Neural cell (in vitro differentiated cells): ENCODE results near the gene TMEM134. TPM values are rescaled to one million over a fixed set of nuclear protein-coding genes. Genes with fewer than 3 reads are reported as not detected.

Source experiments
- H2AFZ ChIP-seq: fragments of 200-600, 300-800 bp; sonication (generic), shearing (Covaris generic); 2 replicates; pipeline ENCODE4 v1.6.0; 2014; ENCODE audit warnings: low read depth, mild to moderate bottlenecking, antibody characterized with exemption, low read length, moderate library complexity
- H3F3A ChIP-seq: fragments of 200-600 bp; shearing (Covaris generic); 2 replicates; pipeline ENCODE4 v1.6.1; 2016; ENCODE audit warnings: mild to moderate bottlenecking, moderate library complexity, mixed read lengths, antibody characterized with exemption, low read length; ENCODE audit not compliant: insufficient read depth, poor library complexity, severe bottlenecking
- H3K27ac ChIP-seq: fragments of 200-600, 300-800 bp; sonication (generic), shearing (Covaris generic); 2 replicates; pipeline ENCODE4 v1.5.1; 2014; ENCODE audit warnings: mild to moderate bottlenecking, low read length, moderate library complexity
- H3K27me3 ChIP-seq: fragments of 300-800, 200-600 bp; sonication (generic), shearing (Covaris generic); 2 replicates; pipeline ENCODE4 v1.6.0; 2014; ENCODE audit warnings: mild to moderate bottlenecking, low read depth, low read length, moderate library complexity; ENCODE audit not compliant: insufficient read depth
- H3K36me3 ChIP-seq: fragments of 300-800, 200-600 bp; sonication (generic), shearing (Covaris generic); 2 replicates; pipeline ENCODE4 v1.5.1; 2014; ENCODE audit warnings: mild to moderate bottlenecking, antibody characterized with exemption, low read length, moderate library complexity; ENCODE audit not compliant: insufficient read depth
- H3K4me2 ChIP-seq: fragments of 300-800, 200-600 bp; sonication (generic), shearing (Covaris generic); 2 replicates; pipeline ENCODE4 v1.6.0; 2014; ENCODE audit warnings: mild to moderate bottlenecking, low read length
- H3K4me3 ChIP-seq: fragments of 300-800, 200-600 bp; sonication (generic), shearing (Covaris generic); 2 replicates; pipeline ENCODE4 v1.5.1; 2014; ENCODE audit warnings: mild to moderate bottlenecking, low read length, moderate library complexity
- H3K79me2 ChIP-seq: fragments of 200-600 bp; shearing (Covaris generic); replicated peaks from 2 replicates; pipeline ENCODE4 v1.6.0; 2014; ENCODE audit warnings: mild to moderate bottlenecking, low read length, moderate library complexity; ENCODE audit not compliant: insufficient read depth
- H3K9ac ChIP-seq: fragments of 300-800, 200-600 bp; sonication (generic), shearing (Covaris generic); 2 replicates; pipeline ENCODE4 v1.6.1; 2016; ENCODE audit warnings: mild to moderate bottlenecking, low read length, mixed read lengths
- H3K9me2 ChIP-seq: fragments of 200-600 bp; shearing (Covaris generic); 2 replicates; pipeline ENCODE4 v1.6.1; 2016; ENCODE audit warnings: mild to moderate bottlenecking, low read length, mixed read lengths; ENCODE audit not compliant: insufficient read depth
- H3K9me3 ChIP-seq: fragments of 200-600, 300-800 bp; sonication (generic), shearing (Covaris generic); 2 replicates; pipeline ENCODE4 v1.6.1; 2016; ENCODE audit warnings: mild to moderate bottlenecking, mixed run types, low read length, moderate library complexity, mixed read lengths
- H4K20me1 ChIP-seq: fragments of 200-600 bp; shearing (Covaris generic); 2 replicates; pipeline ENCODE4 v1.6.1; 2016; ENCODE audit warnings: mild to moderate bottlenecking, mixed run types; ENCODE audit not compliant: insufficient read depth
- CTCF ChIP-seq: fragments of 450-650 bp; IDR thresholded peaks from 2 replicates; pipeline ENCODE4 v1.5.1; 2014; ENCODE audit warnings: antibody characterized with exemption, mild to moderate bottlenecking, moderate library complexity; ENCODE audit not compliant: poor library complexity, severe bottlenecking
- EP300 ChIP-seq: fragments of 450-650 bp; conservative IDR thresholded peaks from 2 replicates; pipeline ENCODE4 v1.6.1; 2014; ENCODE audit warnings: antibody characterized with exemption, mild to moderate bottlenecking, moderate library complexity; ENCODE audit not compliant: poor library complexity, severe bottlenecking
- EZH2 ChIP-seq: fragments of 200-600, 300-800 bp; shearing (Covaris generic), sonication (generic); IDR thresholded peaks from 2 replicates; pipeline ENCODE4 v1.6.1; 2014; ENCODE audit warnings: antibody characterized with exemption, low read length, borderline replicate concordance, mild to moderate bottlenecking; ENCODE audit not compliant: insufficient read depth, poor library complexity, severe bottlenecking
- MXI1 ChIP-seq: fragments of 450-650 bp; conservative IDR thresholded peaks from 2 replicates; pipeline ENCODE4 v1.6.1; 2014; ENCODE audit warnings: antibody characterized with exemption, mild to moderate bottlenecking; ENCODE audit not compliant: poor library complexity, severe bottlenecking
- POLR2AphosphoS5 ChIP-seq: IDR thresholded peaks from 2 replicates; pipeline ENCODE4 v1.6.1; 2012
- RAD21 ChIP-seq: fragments of 450-650 bp; conservative IDR thresholded peaks from 2 replicates; pipeline ENCODE4 v1.6.1; 2014; ENCODE audit warnings: antibody characterized with exemption, mild to moderate bottlenecking, moderate library complexity
- REST ChIP-seq: IDR thresholded peaks from 2 replicates; pipeline ENCODE4 v1.6.1; 2012; ENCODE audit warnings: borderline replicate concordance
- SMC3 ChIP-seq: fragments of 450-650 bp; conservative IDR thresholded peaks from 2 replicates; pipeline ENCODE4 v1.6.1; 2014; ENCODE audit warnings: antibody characterized with exemption, mild to moderate bottlenecking, moderate library complexity; ENCODE audit not compliant: poor library complexity
- TAF1 ChIP-seq: IDR thresholded peaks from 2 replicates; pipeline ENCODE4 v1.6.1; 2012; ENCODE audit warnings: low read depth
- polyA plus RNA-seq: library from polyadenylated mRNA; depleted of rRNA; stranded (reverse); fragments of >200 nt; gene quantifications from 2 replicates; pipeline ENCODE4 v1.2.3, GENCODE V29; 2014

TMEM134 gene
- polyA plus RNA-seq, 1 donor from 2014 or later, result 50.3 TPM

GRCh38 chr11:67484847-67485311 is 15.8 kb upstream of the TMEM134 start:
- H3K4me3 ChIP-seq, result no peak overlapping the region

More at GRCh38 chr11:67484847-67485311, 15.8 kb upstream of the TMEM134 start:
- no peaks in the 10 kb centered on the region for H3K9me3 ChIP-seq
- no peaks in the 10 kb centered on the region for H3K36me3 ChIP-seq
- no peak overlapping the region for H3K4me2 ChIP-seq
- H3F3A ChIP-seq, result no peaks in the 10 kb centered on the region
- no peaks in the 10 kb centered on the region for H3K27me3 ChIP-seq
- no peak overlapping the region for H3K27ac ChIP-seq
- peaks cover 4% of the 10 kb centered on the region for H3K79me2 ChIP-seq
- TF ChIP-seq MXI1 (no peak), POLR2AphosphoS5 (no peak), CTCF (no peak), TAF1 (no peak), EZH2 (no peak), SMC3 (no peak), RAD21 (no peak), REST (no peak), EP300 (no peak)
- H4K20me1 ChIP-seq, result no peaks in the 10 kb centered on the region
- H2AFZ ChIP-seq, result no peak overlapping the region
- H3K9me2 ChIP-seq, result no peaks in the 10 kb centered on the region
- H3K9ac ChIP-seq, result no peak overlapping the region
